Vagina (tissue), 2 donors: ENCODE measurements around the gene TAF9B.

Source experiments
- POLR2A ChIP-seq, 2 donors: fragments of 450-650 bp; IDR thresholded peaks; one replicate each; pipeline ENCODE4 v1.6.1; 2017; ENCODE audit warnings: antibody characterized with exemption in 2 of 2, mild to moderate bottlenecking in 2 of 2, moderate library complexity in 2 of 2
- POLR2AphosphoS5 ChIP-seq, 2 donors: sonication (generic); formaldehyde crosslinking; IDR thresholded peaks; one replicate each; pipeline ENCODE4 v1.9.0; 2017; ENCODE audit warnings: antibody characterized with exemption in 2 of 2, mild to moderate bottlenecking in 2 of 2, low read depth in 1 of 2; ENCODE audit not compliant: insufficient read depth in 1 of 2
- TF ChIP-seq, protein P1 (sequence below), 3 experiments: fragments of 450-650 bp in 2 of 3; fragments of 200-600 bp in 1 of 3; sonication (generic) in 1 of 3; IDR thresholded peaks; one replicate each; pipeline ENCODE4 v1.5.1; 2017 to 2019; ENCODE audit warnings: antibody characterized with exemption in 3 of 3, mild to moderate bottlenecking in 2 of 3, moderate library complexity in 2 of 3

- no peak for TF ChIP-seq POLR2A (IDR thresholded peaks at IDR 0.05)
- TF ChIP-seq, protein P1, sequence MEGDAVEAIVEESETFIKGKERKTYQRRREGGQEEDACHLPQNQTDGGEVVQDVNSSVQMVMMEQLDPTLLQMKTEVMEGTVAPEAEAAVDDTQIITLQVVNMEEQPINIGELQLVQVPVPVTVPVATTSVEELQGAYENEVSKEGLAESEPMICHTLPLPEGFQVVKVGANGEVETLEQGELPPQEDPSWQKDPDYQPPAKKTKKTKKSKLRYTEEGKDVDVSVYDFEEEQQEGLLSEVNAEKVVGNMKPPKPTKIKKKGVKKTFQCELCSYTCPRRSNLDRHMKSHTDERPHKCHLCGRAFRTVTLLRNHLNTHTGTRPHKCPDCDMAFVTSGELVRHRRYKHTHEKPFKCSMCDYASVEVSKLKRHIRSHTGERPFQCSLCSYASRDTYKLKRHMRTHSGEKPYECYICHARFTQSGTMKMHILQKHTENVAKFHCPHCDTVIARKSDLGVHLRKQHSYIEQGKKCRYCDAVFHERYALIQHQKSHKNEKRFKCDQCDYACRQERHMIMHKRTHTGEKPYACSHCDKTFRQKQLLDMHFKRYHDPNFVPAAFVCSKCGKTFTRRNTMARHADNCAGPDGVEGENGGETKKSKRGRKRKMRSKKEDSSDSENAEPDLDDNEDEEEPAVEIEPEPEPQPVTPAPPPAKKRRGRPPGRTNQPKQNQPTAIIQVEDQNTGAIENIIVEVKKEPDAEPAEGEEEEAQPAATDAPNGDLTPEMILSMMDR (IDR thresholded peaks at IDR 0.05) = no peak
- no peak for TF ChIP-seq POLR2AphosphoS5 (IDR thresholded peaks at IDR 0.05; ENCODE audit: insufficient read depth in 1 of 2, low read depth in 1 of 2)
These were observed 15.1 kb downstream of the TAF9B start for GRCh38 chrX:78124307-78124706.
